Breast epithelium (tissue), 3 donors: ENCODE measurements around the gene ATG16L1.

Experiments used
- POLR2A ChIP-seq: fragments of 450-650 bp; IDR thresholded peaks from one replicate; pipeline ENCODE4 v1.6.1; 2016; ENCODE audit warnings: antibody characterized with exemption, mild to moderate bottlenecking, moderate library complexity
- POLR2AphosphoS5 ChIP-seq, 3 donors: sonication (generic); formaldehyde crosslinking; IDR thresholded peaks; one replicate each; pipeline ENCODE4 v1.6.1; 2017; ENCODE audit warnings: antibody characterized with exemption in 3 of 3
- TF ChIP-seq, protein P1 (sequence below), 3 donors: fragments of 450-650 bp; IDR thresholded peaks; one replicate each; pipeline ENCODE4 v1.5.1; 2016 to 2017; ENCODE audit warnings: antibody characterized with exemption in 3 of 3, mild to moderate bottlenecking in 3 of 3, moderate library complexity in 3 of 3

GRCh38 chr2:233202531-233202944, 48.9 kb upstream of the ATG16L1 start:
- TF ChIP-seq, protein P1, sequence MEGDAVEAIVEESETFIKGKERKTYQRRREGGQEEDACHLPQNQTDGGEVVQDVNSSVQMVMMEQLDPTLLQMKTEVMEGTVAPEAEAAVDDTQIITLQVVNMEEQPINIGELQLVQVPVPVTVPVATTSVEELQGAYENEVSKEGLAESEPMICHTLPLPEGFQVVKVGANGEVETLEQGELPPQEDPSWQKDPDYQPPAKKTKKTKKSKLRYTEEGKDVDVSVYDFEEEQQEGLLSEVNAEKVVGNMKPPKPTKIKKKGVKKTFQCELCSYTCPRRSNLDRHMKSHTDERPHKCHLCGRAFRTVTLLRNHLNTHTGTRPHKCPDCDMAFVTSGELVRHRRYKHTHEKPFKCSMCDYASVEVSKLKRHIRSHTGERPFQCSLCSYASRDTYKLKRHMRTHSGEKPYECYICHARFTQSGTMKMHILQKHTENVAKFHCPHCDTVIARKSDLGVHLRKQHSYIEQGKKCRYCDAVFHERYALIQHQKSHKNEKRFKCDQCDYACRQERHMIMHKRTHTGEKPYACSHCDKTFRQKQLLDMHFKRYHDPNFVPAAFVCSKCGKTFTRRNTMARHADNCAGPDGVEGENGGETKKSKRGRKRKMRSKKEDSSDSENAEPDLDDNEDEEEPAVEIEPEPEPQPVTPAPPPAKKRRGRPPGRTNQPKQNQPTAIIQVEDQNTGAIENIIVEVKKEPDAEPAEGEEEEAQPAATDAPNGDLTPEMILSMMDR (IDR thresholded peaks at IDR 0.05): no peak
- TF ChIP-seq POLR2A: no peak
- TF ChIP-seq POLR2AphosphoS5 (IDR thresholded peaks at IDR 0.05): no peak
